Tibial nerve (tissue), 4 donors: Measurements from ENCODE around the gene RABEP2. TPM values are rescaled to one million over a fixed set of nuclear protein-coding genes. Genes with fewer than 3 reads are reported as not detected.
"Not testable (repeated sequence)": the region's sequence is repeated elsewhere in the genome, so short reads cannot be mapped to it uniquely, and the experiment has no call there.

Source experiments
- DNase-seq, 2 donors: peaks; one replicate each; pipeline ENCODE4 v3.0.0-alpha.2; 2019; ENCODE audit warnings: low spot score in 2 of 2
- H3K27ac ChIP-seq, 4 donors: fragments of 200-600 bp; sonication (generic) in 3 of 4; one replicate each; pipeline ENCODE4 v1.5.1; 2017 to 2019; ENCODE audit warnings: mild to moderate bottlenecking in 1 of 4
- H3K27me3 ChIP-seq, 2 donors: fragments of 200-600 bp; sonication (generic) in 1 of 2; one replicate each; pipeline versions ENCODE4 v1.5.1 to v1.6.0; 2017 to 2019
- H3K36me3 ChIP-seq, 3 donors: fragments of 200-600 bp; sonication (generic); one replicate each; pipeline ENCODE4 v1.5.1; 2018 to 2019
- H3K4me1 ChIP-seq, 4 donors: fragments of 200-600 bp; sonication (generic) in 3 of 4; one replicate each; pipeline ENCODE4 v1.5.1; 2017 to 2019
- H3K4me3 ChIP-seq, 4 donors: fragments of 200-600 bp; sonication (generic) in 3 of 4; one replicate each; pipeline ENCODE4 v1.5.1; 2017 to 2019; ENCODE audit warnings: mild to moderate bottlenecking in 1 of 4, moderate library complexity in 1 of 4
- H3K9me3 ChIP-seq, 4 donors: fragments of 200-600 bp; sonication (generic) in 3 of 4; one replicate each; pipeline ENCODE4 v1.5.1; 2017 to 2019
- EP300 ChIP-seq, 2 donors: sonication (generic); formaldehyde crosslinking; IDR thresholded peaks; one replicate each; pipeline ENCODE4 v1.6.1; 2017; ENCODE audit warnings: antibody characterized with exemption in 2 of 2, mild to moderate bottlenecking in 1 of 2
- POLR2A ChIP-seq, 2 donors: fragments of 450-650 bp; IDR thresholded peaks; one replicate each; pipeline ENCODE4 v1.6.1; 2017; ENCODE audit warnings: antibody characterized with exemption in 2 of 2, mild to moderate bottlenecking in 2 of 2, moderate library complexity in 2 of 2
- WGBS, 2 donors: methylation state at CpG; one replicate each; pipeline ENCODE4 v1.1.5; 2018; 5-methylcytosine and 5-hydroxymethylcytosine counted together
- total RNA-seq, 4 donors: library from RNA; depleted of rRNA; stranded (reverse); fragments of >200 nt; gene quantifications; one replicate each; pipeline ENCODE4 v1.1.0, GENCODE V29; 2016
- TF ChIP-seq, protein P1 (sequence below), 5 experiments: fragments of 200-600 bp in 3 of 5; fragments of 450-650 bp in 2 of 5; sonication (generic) in 3 of 5; IDR thresholded peaks; one replicate each; pipeline ENCODE4 v1.5.1; 2016 to 2019; ENCODE audit warnings: antibody characterized with exemption in 5 of 5, mild to moderate bottlenecking in 3 of 5, moderate library complexity in 2 of 5

The RABEP2 gene
- total RNA-seq, 4 donors from 2014 or later = 30.3 to 57.0 (median 32.4) TPM

GRCh38 chr16:28898266-28898665 is 26.8 kb downstream of the RABEP2 start:
- Histone ChIP-seq H3K27me3 (no peaks in the 10 kb centered on the region), H3K36me3 (peaks cover 0 to 12% (median 0%) of the 10 kb centered on the region in 3 donors), H3K27ac (no peak overlapping the region), H3K9me3 (no peaks in the 10 kb centered on the region), H3K4me1 (no peaks in the 10 kb centered on the region), H3K4me3 (no peak overlapping the region)
- DNase-seq = no peak
- 87 to 88% methylated on average over 13 to 15 of the region's 15 CpGs for WGBS, 2 donors
- TF ChIP-seq EP300 (IDR thresholded peaks at IDR 0.05) (no peak), POLR2A (IDR thresholded peaks at IDR 0.05) (no peak)
- TF ChIP-seq, protein P1, sequence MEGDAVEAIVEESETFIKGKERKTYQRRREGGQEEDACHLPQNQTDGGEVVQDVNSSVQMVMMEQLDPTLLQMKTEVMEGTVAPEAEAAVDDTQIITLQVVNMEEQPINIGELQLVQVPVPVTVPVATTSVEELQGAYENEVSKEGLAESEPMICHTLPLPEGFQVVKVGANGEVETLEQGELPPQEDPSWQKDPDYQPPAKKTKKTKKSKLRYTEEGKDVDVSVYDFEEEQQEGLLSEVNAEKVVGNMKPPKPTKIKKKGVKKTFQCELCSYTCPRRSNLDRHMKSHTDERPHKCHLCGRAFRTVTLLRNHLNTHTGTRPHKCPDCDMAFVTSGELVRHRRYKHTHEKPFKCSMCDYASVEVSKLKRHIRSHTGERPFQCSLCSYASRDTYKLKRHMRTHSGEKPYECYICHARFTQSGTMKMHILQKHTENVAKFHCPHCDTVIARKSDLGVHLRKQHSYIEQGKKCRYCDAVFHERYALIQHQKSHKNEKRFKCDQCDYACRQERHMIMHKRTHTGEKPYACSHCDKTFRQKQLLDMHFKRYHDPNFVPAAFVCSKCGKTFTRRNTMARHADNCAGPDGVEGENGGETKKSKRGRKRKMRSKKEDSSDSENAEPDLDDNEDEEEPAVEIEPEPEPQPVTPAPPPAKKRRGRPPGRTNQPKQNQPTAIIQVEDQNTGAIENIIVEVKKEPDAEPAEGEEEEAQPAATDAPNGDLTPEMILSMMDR (IDR thresholded peaks at IDR 0.05) = no peak

DNA sequence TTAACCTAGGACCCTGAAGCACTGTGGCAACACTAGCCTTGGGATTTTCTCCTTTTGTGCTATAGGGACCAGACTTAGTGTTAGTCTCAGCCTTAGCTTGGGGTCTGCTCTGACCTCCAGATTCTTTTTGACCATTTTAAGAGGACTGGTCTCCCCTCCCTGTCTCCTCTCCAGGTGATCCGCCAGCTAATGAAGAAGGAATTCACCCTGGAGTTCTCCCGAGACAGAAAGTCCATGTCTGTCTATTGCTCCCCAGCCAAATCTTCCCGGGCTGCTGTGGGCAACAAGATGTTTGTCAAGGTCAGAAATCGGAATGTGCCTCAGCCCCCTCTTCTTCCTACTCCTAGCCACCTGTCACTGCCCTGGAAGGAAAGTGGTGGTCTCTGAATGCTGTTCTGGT is 27.2 kb downstream of the RABEP2 start:
- Histone ChIP-seq H3K27ac (no peak overlapping the region), H3K27me3 (no peaks in the 10 kb centered on the region), H3K4me3 (no peak overlapping the region), H3K36me3 (peaks cover 0 to 12% (median 0%) of the 10 kb centered on the region in 3 donors), H3K4me1 (no peaks in the 10 kb centered on the region), H3K9me3 (no peaks in the 10 kb centered on the region)
- 86 to 87% methylated on average over 4 of the region's 4 CpGs for WGBS, 2 donors
- DNase-seq = no peak
- TF ChIP-seq EP300 (IDR thresholded peaks at IDR 0.05) (no peak), POLR2A (IDR thresholded peaks at IDR 0.05) (no peak)
- TF ChIP-seq, protein P1 (IDR thresholded peaks at IDR 0.05) = no peak

DNA sequence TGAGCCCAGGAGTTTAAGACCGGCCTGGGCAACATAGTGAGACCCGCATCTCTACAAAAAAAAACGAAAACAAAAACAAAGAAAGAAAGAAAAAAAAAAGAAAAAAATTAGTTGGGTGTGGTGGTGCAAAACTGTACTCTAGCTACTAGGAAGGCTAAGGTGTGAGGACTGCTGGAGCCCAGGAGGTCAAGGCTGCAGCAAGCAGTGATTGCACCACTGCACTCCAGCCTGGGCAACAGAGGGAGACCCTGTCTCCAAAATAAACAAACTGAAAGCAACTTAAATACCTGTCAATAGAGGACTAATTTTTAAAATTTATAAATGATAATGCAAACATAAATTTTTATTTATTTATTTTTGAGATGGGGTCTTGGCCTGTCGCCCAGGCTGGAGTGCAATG is 29.4 kb downstream of the RABEP2 start:
- DNase-seq = no peak
- H3K9me3 ChIP-seq = no peaks in the 10 kb centered on the region
- H3K27me3 ChIP-seq = no peaks in the 10 kb centered on the region
- no peak overlapping the region for H3K4me3 ChIP-seq
- H3K27ac ChIP-seq = no peak overlapping the region
- peaks cover 0 to 10% (median 0%) of the 10 kb centered on the region in 3 donors for H3K36me3 ChIP-seq
- TF ChIP-seq POLR2A (IDR thresholded peaks at IDR 0.05) = no peak
- TF ChIP-seq, protein P1 (IDR thresholded peaks at IDR 0.05) = no peak
- TF ChIP-seq EP300 (IDR thresholded peaks at IDR 0.05) = no peak
- 88 to 89% methylated on average over 4 of the region's 4 CpGs for WGBS, 2 donors
- H3K4me1 ChIP-seq = no peaks in the 10 kb centered on the region

GRCh38 chr16:28893291-28893690 is 31.7 kb downstream of the RABEP2 start:
- Histone ChIP-seq H3K9me3 (no peaks in the 10 kb centered on the region), H3K4me1 (no peaks in the 10 kb centered on the region), H3K36me3 (peaks cover 0 to 5% (median 0%) of the 10 kb centered on the region in 3 donors), H3K27ac (no peak overlapping the region), H3K4me3 (no peak overlapping the region), H3K27me3 (no peaks in the 10 kb centered on the region)
- TF ChIP-seq EP300 (IDR thresholded peaks at IDR 0.05) (no peak), POLR2A (IDR thresholded peaks at IDR 0.05) (no peak)
- TF ChIP-seq, protein P1 (IDR thresholded peaks at IDR 0.05) = no peak
- 92% methylated on average over 4 of the region's 4 CpGs for WGBS, 2 donors
- no peak for DNase-seq

- no peak for DNase-seq
- Histone ChIP-seq H3K4me3 (no peak overlapping the region), H3K4me1 (no peaks in the 10 kb centered on the region), H3K27ac (no peak overlapping the region), H3K27me3 (no peaks in the 10 kb centered on the region), H3K9me3 (no peaks in the 10 kb centered on the region), H3K36me3 (no peaks in the 10 kb centered on the region)
- TF ChIP-seq, protein P1 (IDR thresholded peaks at IDR 0.05) = no peak
- no peak for TF ChIP-seq POLR2A (IDR thresholded peaks at IDR 0.05)
- TF ChIP-seq EP300 (IDR thresholded peaks at IDR 0.05) = no peak
- 56 to 63% methylated on average over 14 of the region's 14 CpGs for WGBS, 2 donors
Observed at GRCh38 chr16:28891964-28892890, 32.8 kb downstream of the RABEP2 start.

- not testable (repeated sequence) for H3K27me3 ChIP-seq, H3K9me3 ChIP-seq
- WGBS, 2 donors = 97% methylated on average over 5 of the region's 5 CpGs
Observed at GRCh38 chr16:28890355-28890754, 34.7 kb downstream of the RABEP2 start.

More at GRCh38 chr16:28890355-28890754, 34.7 kb downstream of the RABEP2 start:
- H3K36me3 ChIP-seq, H3K4me3 ChIP-seq, H3K4me1 ChIP-seq, DNase-seq, H3K27ac ChIP-seq: not testable (repeated sequence)
